Peyer's patch (tissue), 4 donors: Measurements from ENCODE around the gene ARSG.
"Not testable (repeated sequence)": the region's sequence is repeated elsewhere in the genome, so short reads cannot be mapped to it uniquely, and the experiment has no call there.

Experiments
- POLR2A ChIP-seq, 2 donors: fragments of 450-650 bp; IDR thresholded peaks; one replicate each; pipeline ENCODE4 v1.5.1; 2017; ENCODE audit warnings: antibody characterized with exemption in 2 of 2, mild to moderate bottlenecking in 2 of 2, moderate library complexity in 2 of 2
- TF ChIP-seq, protein P1 (sequence below), 6 experiments: fragments of 450-650 bp in 4 of 6; fragments of 200-600 bp in 2 of 6; sonication (generic) in 1 of 6; IDR thresholded peaks; one replicate each; pipeline ENCODE4 v1.5.1; 2017 to 2019; ENCODE audit warnings: antibody characterized with exemption in 6 of 6, mild to moderate bottlenecking in 3 of 6, moderate library complexity in 1 of 6

- TF ChIP-seq, protein P1, sequence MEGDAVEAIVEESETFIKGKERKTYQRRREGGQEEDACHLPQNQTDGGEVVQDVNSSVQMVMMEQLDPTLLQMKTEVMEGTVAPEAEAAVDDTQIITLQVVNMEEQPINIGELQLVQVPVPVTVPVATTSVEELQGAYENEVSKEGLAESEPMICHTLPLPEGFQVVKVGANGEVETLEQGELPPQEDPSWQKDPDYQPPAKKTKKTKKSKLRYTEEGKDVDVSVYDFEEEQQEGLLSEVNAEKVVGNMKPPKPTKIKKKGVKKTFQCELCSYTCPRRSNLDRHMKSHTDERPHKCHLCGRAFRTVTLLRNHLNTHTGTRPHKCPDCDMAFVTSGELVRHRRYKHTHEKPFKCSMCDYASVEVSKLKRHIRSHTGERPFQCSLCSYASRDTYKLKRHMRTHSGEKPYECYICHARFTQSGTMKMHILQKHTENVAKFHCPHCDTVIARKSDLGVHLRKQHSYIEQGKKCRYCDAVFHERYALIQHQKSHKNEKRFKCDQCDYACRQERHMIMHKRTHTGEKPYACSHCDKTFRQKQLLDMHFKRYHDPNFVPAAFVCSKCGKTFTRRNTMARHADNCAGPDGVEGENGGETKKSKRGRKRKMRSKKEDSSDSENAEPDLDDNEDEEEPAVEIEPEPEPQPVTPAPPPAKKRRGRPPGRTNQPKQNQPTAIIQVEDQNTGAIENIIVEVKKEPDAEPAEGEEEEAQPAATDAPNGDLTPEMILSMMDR (IDR thresholded peaks at IDR 0.05) = not testable (repeated sequence)
- not testable (repeated sequence) for TF ChIP-seq POLR2A (IDR thresholded peaks at IDR 0.05)
Observed at GRCh38 chr17:68258890-68259647, 32.2 kb upstream of the ARSG start.
